ENCODE data around the gene PSMB11.
A peak's percentile ranks its signal among the peaks of the same experiment; 100 is the strongest.
"Not testable (repeated sequence)": the region's sequence is repeated elsewhere in the genome, so short reads cannot be mapped to it uniquely, and the experiment has no call there.

Gene PSMB11

DNA sequence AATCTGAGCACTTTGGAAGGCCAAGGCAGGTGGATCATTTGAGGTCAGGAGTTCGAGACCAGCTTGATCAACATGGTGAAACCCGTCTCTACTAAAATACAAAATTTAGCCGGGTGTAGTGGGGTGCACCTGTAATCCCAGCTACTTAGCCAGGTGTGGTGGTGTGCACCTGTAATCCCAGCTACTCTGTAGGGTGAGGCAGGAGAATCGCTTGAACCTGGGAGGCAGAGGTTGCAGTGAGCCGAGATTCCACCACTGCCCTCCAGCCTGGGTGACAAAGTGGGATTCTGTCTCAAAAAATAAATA lies 28.3 kb upstream of the PSMB11 start:
- DNase-seq (ENCODE audit: low read depth in 2 of 2, low spot score in 1 of 2): not testable (repeated sequence)

DNA sequence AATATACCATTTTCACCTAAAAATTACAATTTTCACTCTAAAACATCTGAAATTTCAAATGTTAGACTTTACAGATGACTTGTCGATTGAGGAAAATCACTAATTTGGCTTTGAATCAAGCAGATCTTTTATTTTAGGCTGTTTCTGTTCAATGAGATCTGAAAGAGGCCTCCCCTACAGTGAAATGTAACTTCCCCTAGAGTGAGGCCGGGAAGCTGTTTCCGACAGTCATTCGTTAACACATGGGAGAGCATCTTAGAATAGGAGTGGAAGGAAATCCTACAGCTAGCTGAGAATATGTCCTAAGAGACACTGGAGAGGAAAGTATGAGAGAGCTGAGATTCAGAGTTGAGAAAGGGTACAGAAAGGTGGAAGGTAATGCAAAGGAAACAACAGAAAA lies 26.4 kb upstream of the PSMB11 start:
- DNase-seq (ENCODE audit: low read depth in 2 of 2, low spot score in 1 of 2): no peak

DNA sequence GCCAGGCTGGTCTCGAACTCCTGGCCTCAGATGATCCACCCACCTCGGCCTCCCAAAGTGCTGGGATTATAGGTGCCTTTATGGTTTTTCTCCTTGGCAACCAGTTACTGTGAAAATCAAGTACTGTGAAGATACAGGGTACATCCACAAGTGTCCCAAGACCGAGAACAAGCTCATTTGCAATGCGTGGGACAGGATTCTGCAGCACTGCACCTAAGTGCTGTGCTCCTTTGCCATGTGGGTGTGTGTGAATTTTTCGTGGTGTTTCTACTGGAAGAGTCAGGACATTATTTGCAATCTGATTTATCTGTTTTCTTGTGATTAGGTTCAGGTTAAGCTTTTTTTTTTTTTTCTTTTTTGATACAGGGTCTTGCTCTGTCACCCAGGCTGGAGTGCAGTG lies 24.9 kb upstream of the PSMB11 start:
- DNase-seq (ENCODE audit: low read depth in 2 of 2, low spot score in 1 of 2): no peak

DNA sequence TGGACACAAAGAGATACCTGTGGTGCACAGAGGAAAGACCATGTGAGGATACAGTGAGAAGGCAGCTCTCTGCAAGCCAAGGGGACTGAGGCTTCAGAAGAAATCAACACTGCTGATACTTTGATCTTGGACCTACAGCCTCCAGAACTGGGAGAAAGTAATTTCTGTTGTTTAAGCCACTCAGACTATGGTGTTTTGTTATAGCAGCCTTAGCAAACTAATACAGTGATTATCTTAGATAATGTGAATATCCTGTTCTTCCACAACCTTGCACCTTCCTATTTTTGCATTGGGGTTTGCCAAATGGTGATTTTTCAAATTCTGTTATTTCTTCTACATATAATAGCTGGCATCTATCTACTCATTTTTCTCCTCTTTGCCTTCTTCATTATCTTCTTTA lies 23.9 kb upstream of the PSMB11 start:
- no peak for DNase-seq (ENCODE audit: low read depth in 2 of 2, low spot score in 1 of 2)

DNA sequence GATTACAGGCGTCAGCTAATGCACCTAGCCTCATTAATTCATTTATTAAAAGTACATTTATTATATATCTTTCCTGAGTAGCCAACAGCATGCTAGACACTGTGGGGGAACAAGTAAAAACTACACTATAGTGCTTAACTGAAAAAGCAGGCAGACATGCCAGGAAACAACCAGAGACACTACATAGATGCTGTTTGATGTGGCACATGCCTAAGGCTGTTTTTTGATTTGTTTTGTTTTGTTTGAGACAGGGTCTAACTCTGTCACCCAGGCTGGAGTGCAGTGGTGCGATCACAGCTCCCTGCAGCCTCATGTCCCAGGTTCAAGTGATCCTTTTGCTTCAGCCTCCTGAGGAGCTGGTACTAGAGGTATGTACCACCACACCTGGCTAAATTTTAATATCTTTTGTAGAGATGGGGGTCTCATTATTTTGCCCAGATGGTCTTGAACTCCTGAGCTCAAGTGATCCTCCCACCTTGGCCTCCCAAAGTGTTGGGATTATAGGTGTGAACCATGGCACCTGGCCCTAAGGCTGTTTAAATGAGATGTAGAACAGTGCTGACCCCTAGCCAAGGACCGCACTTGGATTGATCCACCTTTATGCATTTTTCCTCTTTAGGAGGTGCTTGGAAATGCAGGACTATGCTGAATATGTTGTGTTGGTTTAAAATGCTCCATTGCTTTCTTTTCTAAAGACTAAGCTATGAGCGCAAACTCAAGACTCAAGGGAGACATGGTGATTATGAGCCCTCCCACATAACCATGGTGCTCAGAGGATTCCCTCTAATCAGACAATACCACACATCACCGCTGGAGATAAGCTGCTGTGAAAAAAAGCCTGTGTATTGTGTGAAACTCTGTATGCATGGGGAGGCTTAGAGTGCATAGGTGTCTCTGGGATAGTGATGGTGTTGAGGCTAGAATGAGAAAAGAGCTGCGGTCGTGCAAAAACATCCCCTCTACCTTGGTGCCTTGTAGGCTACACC lies 21.6 kb upstream of the PSMB11 start:
- DNase-seq (ENCODE audit: low read depth in 2 of 2, low spot score in 1 of 2): no peak

DNA sequence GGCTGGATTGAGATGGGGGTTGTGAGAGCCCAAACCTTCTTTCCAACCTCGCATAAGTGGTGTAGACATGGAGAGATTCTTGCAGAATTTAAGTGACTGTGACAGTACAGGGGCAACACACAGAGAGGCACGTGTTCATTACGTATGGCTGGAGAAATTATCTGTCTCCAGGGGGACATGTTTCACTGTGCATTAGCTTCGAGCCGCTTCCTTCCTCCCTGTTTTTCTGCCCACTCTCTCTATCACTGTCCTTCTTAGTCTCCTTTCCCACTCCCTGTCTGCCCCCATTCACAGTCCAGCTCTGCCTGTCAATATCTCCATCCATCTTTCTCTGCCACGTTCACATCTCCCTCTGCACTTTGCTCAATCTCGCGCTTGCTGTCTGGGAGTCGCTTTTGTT lies 20.6 kb upstream of the PSMB11 start:
- no peak for DNase-seq (ENCODE audit: low read depth in 2 of 2, low spot score in 1 of 2)

DNA sequence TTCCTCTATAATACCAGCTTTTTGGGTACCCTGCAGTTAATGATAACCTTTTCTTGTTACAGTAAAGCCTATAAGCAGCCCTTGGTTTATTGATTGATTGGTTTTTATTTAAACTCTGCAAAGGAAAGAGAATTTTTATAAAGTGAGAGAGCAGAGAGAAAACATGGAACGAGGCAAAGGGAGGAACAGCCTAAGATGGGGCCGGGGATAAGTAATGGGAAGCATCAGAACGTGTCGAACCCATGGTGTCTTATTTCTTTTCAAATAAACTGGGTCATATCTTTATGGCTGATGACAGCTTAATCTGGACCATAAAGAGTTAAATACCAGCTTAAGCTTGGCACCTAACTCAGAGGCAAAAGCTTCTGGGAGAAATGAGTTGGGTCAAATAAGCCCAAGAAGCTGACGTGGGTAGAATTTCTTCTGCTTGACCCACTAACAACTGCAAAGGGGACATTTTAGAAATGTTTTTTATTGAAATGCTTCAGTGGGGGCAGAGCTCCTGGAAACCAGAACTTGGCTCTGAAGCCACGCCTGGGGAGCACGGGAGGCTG lies 20.0 kb upstream of the PSMB11 start:
- DNase-seq (ENCODE audit: low read depth in 2 of 2, low spot score in 1 of 2): no peak

DNA sequence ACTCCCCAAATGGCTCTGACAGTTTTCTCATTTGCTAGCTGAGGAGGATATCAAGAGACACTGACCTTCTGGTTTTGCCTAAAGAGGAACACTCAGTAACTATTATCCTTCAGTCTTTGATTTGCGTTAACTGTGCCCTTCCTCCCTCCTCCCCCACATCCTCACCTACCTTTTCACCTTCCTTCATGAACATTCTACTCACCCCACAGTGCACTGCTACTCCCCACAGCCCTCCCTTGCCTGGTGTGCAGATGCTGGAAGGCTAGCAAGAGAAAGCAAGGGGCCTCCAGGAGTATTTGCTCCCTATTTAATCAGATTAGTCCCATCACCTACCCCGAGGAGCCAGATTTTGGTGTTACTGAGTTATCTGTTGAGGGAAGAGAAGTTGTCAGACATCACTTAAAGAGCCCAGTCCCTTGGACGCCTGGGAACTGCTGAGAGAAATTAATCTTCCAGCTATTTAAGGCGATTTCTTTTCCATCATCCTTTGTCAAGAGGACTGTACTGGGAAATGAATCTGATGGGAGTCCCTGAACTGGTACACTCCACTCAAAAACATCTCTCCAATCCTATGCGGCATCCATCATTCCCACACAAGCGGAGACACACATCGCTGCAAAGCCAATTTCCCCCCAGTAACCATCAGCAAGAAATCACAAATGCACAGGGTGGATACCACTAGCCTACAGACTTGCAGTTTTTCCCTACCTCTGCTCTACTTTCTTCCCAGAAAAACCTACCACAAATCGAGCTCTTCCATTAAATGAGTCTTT lies 18.8 kb upstream of the PSMB11 start:
- DNase-seq (ENCODE audit: low read depth in 2 of 2, low spot score in 1 of 2): no peak

DNA sequence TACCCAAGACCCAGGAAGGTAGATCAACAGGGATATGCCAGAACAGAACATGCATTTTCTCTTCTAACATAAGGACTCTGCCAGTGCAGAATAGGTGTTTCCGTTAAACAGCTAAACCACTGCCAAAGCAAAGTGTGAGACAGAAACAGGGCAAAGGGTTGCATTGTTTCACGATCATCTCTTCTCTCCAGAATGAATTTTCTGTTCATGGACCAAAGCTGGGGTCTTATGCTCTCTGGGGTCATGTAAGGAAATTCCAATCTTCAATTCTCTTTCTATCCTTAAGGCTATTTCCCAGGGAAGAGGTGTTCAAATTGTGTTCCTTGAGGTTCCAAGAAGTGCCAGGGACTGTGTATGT lies 18.2 kb upstream of the PSMB11 start:
- no peak for DNase-seq (ENCODE audit: low read depth in 2 of 2, low spot score in 1 of 2)

DNA sequence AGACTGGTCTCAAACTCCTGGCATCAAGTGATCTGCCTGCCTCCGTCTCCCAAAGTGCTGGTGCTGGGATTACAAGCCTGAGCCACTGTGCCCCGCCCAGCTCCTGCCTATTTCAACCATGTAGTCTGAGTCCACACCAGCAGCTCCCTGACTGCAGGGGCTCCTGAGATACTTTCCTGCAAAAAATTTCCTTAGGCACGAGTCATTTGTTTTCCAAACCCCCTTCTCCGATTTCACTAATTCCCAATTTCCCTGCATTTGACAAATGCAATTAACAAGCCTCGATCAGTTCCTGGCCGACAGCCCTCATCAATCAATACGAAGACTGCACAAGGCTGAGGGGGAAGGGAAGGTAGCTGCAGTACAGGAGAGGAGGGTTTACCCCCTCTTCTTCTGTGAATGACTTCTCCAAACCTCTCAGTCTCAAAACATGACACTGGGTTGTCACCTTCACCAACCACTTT lies 17.4 kb upstream of the PSMB11 start:
- no peak for DNase-seq (ENCODE audit: low read depth in 2 of 2, low spot score in 1 of 2)

DNA sequence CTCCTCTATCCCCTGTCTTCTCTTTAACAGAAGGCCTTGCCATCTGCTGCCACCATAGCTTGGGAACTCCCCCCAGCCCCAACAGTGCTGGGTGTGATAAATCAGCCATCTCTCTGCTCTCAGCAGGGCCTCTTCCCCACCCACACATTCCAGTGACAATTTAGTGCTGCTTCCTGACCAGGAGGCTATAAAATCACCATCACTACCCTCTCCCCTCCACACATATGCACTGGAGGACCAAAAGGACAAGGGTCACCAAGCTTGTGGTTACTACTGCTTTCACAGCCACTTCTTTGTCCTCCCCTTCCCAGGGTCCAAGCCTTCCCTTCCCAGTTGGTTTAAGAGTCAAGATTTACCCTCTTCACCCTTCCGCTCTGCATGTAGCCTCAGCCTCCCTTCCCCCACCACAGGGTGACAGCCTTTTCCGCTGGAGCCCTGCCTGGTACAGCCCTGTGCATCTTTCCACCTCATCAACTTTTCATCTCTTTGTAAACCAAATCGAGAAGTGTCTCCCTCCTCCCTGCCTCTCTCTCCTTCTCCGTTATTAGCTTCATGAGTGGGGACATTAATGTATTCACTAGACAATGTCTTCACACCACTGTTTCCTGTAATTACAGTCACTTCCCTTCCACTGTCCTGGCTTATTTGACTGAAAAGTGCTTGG lies 16.7 kb upstream of the PSMB11 start:
- DNase-seq (ENCODE audit: low read depth in 2 of 2, low spot score in 1 of 2): no peak

DNA sequence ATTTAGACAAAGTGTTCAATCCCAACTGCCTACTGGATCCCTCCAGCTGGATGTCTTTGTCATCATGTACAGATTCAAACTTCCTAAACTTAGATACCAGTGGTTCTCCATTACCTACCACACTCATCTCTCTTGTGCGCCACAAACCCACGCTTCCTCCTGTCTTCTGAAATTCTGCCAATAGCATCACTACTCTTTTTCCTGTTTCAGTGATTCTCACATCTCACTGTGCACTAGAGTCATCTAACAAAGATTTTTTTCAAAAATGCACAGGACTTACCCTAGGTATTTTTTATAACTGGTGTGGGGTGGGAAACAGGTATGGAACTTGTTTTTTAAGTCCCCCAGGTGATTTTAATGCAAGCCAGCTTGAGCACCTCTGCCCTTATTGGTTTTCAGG lies 13.2 kb upstream of the PSMB11 start:
- DNase-seq (ENCODE audit: low read depth in 2 of 2, low spot score in 1 of 2): no peak

DNA sequence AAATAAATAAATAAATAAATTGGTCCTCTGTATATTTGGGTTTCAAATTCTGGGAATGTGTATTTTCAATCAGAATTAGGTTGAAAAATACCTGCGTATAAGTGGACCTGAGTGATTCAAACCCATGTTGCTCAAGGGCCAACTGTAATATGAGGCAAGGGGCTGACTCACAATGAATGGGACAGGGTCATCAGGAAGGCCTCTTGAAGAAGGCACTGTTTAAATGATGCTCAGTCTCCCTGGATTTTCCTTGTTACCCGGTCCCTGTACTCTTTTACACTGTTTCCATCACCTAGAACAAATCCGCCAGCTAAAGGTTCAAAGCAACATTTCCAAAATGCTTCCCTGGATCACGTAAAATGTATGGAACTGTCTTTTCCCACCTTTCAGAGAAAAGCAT lies 11.1 kb upstream of the PSMB11 start:
- DNase-seq (ENCODE audit: low read depth in 2 of 2, low spot score in 1 of 2): no peak

DNA sequence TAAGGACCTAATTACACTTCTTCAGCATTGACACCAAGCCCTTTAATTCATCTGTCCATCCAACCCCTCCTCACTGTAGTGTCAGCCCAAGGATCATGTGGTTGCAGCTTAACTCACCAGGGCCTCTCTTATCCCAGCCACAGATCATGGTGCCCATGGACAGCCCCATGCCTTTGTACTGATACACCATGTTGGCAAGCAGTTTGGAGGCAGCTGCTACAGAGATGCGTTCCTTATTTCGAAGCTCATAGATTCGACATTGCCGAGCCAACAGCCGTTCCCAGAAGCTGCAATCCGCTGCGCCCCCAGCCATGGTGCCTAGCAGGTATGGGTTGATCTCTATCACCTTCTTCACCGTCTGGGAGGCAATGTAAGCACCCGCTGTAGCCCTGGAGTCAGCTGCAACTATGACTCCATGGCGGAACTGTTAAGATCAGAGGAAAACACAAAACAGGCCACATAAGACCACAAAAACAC lies 8.7 kb upstream of the PSMB11 start:
- DNase-seq (ENCODE audit: low read depth in 2 of 2, low spot score in 1 of 2): no peak

DNA sequence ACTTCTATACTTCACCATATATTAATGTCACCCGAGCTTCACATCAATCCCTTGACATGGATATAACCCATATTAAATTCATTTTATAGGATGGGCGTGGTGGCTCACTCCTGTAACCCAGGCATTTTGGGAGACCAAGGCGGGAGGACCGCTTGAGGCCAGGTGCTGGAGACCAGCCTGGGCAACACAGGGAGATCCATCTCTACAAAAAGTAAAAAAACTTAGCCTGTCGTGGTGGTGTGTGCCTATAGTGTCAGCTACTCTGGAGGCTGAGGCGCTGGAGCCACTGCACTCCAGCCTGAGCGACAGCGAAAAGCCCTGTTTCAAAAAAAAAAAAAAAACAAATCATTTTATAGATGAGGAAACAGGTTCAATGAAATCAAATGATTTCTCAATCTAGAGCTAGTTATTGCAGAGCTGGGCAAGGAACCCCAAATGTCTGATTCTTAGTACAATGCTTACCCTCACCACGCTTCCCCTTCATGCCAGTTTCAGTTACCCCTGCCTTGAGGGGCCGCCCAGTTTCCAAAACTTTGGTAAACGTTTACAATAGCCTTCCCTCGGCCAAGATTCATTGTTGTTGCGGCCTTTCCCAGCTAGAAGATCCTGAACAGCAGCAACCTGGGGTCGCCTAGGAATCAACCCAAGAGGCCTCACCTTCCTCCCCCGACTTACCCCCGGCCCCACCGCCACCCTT lies 8.1 kb upstream of the PSMB11 start:
- DNase-seq (ENCODE audit: low read depth in 2 of 2, low spot score in 1 of 2): no peak

DNA sequence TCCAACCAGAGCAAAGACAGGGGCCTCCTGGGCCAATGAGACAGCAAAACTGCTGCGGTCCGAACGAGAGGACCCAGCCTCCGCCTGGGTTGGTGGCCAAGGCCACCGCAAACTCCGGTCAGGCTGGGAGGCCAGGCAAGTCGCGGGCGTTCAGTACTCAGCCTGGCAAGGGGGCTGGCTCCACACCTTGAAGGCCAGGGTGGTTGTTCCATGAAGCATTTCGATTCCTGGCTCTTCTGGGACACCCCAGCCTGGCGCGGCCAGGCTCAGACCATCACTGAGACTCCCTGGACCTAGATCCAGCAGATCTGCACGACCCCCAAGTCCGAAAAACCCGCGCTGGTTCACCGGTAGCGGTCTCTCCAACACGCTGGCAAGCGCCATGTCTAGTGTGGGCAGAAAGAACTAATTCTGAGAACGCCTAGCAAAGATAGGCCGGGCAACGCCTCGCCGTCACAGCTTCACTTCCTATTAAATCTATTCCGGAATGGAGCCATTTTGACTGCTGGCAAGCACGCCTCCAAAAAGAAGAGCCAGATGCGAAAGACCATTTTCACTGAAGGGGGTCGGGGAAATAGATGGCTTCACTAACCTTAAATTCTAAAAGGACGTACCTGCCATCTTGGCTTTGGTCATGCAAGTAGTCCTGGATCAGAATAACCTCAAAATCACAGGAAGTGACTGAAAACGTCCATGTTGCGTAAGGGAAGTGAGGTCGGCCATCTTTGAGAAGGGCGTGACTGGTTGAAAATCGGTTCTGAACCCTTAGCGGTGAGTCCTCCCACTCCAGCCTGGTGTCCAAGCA lies 7.3 kb upstream of the PSMB11 start, which contains the start of gene PSMB5:
Gene PSMB5 (minus strand): TSS at position 403 of the 805 bp plus-strand sequence. CDS start 19 bp downstream, at position 384.
- DNase-seq (ENCODE audit: low read depth in 2 of 2, low spot score in 1 of 2): peak; percentile 49 to 76

DNA sequence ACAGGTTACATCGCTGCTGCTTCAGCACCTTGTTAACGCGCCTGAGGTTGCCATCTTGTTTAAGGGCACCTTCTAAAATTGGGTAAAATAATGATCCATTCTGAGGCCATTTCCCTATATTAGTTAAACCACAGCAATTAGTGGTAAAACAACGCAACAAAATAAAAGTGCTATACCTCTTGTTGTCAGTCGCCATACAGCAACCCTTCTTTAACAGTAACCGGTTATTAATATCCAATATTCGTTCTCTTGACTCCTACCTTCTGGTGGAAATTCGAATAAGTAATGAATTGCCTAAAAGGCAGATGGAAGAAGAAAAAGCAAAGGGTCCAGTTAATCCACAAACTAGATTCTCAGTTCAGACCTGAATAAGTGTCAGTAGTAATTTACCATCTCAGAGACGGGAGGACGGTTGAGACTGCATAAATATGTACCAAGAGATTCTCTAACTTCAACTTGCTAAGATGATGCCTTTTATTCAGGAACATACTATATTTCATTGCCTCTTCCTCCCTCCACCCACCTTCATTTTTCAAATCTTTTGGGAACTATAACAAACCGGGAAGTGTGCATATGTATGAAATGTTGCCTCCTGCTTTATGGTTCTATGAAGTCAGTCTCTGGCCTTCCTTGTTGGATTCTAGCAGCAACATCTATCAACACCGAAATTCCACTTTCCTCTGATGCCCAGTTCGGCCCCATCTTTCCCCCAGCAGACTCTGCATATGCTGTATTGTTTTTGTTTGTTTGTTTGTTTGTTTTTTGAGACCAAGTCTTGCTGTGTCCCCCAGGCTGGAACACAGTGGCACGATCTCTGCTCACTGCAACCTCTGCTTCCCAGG lies 6.5 kb upstream of the PSMB11 start:
- DNase-seq (ENCODE audit: low read depth in 2 of 2, low spot score in 1 of 2): no peak

DNA sequence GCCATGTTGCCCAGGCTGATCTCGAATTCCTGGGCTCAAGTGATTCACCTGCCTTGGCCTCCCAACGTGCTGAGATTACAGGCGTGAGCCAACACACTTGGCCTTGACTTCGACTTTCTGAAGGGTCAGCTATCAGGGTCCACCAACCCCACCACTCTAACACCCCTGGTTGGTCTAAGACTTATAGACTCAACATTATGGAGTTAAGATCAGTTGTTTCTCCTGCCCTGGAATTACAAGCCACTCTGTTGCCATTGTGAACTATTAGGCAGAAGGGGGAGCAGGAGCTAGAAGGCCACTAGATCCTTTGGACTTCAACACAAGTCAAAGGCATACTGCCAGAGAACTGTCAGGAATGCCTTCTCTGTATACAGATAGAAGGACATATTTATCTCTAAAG lies 1.9 kb upstream of the PSMB11 start:
- DNase-seq (ENCODE audit: low read depth in 2 of 2, low spot score in 1 of 2): no peak

DNA sequence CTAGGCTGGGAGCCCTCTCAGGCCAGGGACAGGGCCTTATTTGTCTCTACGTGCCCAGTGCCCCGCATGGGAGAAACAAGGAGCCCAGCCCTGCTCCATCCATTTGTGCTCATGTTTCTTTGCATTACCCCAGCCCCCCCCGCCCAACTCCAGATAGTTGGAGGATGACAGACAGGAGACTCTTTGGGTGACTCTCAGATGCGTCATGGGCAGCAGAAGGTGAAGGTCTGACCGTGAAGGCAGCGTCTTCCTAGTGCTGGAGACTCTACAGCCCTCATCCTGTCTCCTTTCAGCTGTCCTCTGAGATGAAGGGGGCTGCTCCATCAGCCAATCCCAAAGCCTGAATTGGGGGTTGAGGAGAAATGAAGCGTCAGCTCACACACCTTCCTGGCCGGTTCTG lies 283 bp upstream of the PSMB11 start:
- no peak for DNase-seq (ENCODE audit: low read depth in 2 of 2, low spot score in 1 of 2)
